SW480 (cell line): ENCODE results near the gene OPRM1.
"Not testable (repeated sequence)": the region's sequence is repeated elsewhere in the genome, so short reads cannot be mapped to it uniquely, and the experiment has no call there.

Experiments
- DNase-seq: peaks from one replicate; pipeline ENCODE4 v3.0.0-alpha.2; 2016; ENCODE audit warnings: low spot score

The OPRM1 gene

DNA sequence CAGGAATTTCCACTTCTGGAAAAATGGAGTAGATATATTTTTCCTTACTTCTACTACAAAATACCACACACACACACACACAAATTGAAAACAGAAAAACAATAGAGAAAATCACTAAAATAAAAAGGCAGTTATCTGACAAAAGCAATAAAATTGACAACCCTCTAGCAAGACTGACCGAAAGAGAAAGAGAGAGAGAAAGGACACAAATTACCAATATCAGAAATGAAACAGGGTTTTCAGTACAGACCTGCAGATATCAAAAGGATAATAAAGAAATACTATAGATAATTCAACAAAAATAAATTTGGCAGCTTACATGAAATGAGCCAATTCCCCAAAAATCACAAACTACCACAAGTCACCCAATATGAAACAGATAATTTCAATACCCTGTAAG lies 104.7 kb downstream of the OPRM1 start:
- no peak for DNase-seq

DNA sequence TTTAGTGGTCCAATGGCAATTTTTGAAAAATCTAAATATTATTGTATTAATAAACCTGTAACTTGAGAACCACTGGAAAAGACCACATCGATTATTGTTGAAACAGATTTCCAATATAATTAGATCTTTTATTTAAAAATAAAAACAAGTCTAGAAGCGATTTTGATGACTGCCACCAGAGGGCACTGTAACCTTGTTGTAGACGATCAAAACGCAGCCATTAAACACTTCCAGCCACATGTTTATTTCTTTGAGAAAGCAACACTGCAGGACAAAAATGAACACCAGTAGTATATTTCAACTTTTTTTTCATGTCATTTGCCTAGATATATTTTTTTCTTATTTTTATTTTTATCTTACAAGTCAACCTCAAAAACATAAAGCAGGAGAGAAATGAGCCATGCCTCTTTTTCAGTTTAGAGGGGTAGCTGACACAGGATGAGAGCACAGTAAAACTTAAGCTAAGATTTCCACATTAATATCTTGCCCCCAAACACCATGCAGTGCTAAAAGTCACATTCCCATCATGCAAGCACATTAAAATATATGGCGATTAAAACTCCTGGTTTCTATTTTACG lies 115.4 kb downstream of the OPRM1 start:
- DNase-seq: peak; percentile 43

GRCh38 chr6:154156135-154156896 lies 117.3 kb downstream of the OPRM1 start:
- peak; percentile 26 for DNase-seq

GRCh38 chr6:154157082-154157481 lies 118.0 kb downstream of the OPRM1 start:
- DNase-seq: no peak

DNA sequence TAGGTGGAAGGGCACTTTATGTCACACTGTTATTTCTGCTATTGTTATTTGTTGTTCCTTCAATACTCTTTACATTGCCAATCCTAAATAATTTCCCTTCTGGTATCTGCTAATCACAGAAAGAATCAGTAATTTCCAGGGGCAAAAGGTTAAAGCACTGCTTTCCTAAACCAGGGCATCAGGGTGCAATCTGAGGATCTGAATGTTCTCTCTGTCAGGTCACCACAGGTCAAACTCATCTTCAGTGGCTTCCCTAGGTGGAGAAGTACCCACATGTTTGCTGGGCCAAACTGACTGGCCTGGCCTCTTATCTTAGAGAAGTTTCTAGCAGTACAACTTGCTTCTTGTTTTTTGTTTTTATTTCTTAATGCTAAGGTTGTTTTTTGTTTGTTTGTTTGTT lies 118.7 kb downstream of the OPRM1 start:
- DNase-seq: no peak

DNA sequence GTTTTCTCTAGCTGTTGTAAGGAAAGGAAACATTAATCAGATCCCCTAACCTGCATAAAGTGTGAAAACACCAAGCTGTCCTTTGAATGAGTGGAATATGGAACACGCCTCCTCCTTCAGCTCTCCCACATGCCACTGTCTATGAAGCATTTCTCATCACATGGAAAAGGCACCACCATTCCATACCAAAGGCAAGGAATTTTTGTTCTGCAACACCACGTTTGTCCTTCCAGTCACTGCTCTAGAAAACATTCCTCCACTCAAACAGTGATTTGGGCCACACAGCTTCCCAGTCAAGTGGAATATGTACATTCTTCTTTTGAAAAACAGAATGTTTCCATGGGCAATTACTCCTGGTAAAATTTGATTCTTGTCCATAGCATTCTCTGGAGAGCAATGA lies 120.1 kb downstream of the OPRM1 start:
- DNase-seq: no peak

GRCh38 chr6:154161689-154162088 lies 122.6 kb downstream of the OPRM1 start:
- DNase-seq: no peak

DNA sequence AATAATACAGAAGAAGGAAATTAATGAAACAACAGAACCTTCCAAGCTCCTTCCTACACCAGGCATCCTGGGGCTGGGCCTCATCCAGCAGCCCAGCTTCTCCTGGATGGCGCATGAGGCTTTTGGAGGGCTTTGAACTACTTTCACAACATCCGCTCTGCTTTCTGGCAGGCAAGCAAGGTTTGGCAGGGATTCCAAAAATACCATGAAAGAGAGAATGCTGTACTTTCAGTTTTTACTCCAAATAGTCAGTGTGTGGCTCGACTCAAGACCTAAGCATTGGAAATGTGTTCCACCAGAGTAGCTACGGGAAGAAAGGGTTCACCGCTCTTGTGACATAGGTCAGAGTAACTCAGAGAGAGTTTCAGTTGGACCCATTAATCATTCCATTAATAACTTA lies 125.4 kb downstream of the OPRM1 start:
- DNase-seq: no peak

GRCh38 chr6:154165478-154165877 lies 126.4 kb downstream of the OPRM1 start:
- DNase-seq: no peak

GRCh38 chr6:154166140-154166539 lies 127.1 kb downstream of the OPRM1 start:
- no peak for DNase-seq

- no peak for DNase-seq
These were observed 128.1 kb downstream of the OPRM1 start for GRCh38 chr6:154167126-154167525.

- DNase-seq: no peak
These were observed 130.3 kb downstream of the OPRM1 start for GRCh38 chr6:154169193-154169847.

DNA sequence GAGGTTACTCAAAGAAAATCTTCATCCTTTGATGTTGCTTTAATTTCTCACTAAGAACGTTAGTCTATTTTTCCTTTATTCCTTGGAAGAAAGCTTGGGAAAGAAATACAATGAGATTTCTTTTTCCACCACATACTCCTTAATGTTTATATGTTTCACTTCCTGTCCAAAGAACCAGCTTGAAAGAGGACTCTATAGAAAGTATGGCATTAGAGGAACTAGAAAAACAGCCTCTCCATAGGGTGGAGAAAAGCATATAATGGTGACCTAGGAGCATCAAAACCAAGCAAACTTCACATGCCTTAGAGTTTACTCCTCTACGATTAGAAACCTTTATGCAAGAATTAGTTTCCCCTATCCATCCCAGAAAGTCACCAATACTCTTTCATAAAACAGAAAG lies 131.1 kb downstream of the OPRM1 start:
- no peak for DNase-seq

GRCh38 chr6:154172393-154172792 lies 133.4 kb downstream of the OPRM1 start:
- not testable (repeated sequence) for DNase-seq

DNA sequence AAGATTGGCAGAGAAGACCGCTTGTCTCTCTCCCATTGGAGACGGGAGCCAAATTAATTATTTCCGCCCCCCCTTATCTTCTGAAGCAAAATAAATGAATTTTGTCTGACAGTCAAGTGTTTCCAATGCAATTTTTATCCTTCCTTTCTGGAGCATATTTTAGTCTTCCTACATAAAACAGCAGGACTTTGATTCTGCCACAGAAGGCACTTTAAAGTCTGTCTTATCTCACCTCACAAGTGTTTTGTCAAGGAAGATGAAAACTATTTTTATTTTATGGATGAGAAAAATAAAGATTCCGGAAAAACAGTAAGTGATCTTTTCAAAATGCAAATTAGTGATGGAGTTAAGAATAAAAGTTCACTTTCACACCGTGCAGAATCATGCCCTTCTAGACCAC lies 140.4 kb downstream of the OPRM1 start:
- DNase-seq: no peak

DNA sequence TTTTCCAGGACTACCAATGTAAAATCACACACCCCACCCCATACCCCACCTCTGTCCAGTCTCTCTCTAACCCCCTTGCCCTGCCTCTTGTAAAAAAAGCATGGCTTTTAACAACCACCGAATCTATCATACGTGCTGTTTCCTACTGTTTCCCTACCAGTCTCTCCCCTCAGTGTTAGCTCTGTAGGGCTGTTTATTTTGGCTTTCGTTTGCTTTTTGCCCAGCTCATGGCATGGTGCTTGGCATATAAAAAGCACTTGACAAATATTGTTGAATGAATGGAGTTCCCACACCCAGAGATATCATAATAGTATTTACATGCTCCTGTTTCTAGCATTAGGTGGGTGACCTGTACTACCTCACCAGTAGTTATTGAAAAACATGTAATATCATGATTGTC lies 148.2 kb downstream of the OPRM1 start:
- DNase-seq: no peak

DNA sequence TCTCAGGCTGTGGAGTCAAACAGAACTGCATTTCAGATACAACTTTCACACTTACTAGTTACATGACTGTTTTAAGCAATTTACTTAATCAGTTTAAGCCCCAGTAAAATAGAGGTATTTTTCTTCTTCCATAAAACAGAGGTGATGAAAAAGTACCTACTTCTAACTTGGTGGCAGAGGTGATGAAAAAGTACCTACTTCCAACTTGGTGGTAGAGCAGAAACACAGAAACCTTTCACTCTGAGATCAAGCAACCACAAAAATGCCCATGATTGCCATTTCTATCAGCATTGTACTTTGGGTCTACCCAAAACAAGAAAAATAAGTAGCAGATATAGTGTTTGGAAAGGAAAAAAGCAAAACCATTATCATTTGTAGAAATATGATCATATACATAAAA lies 148.7 kb downstream of the OPRM1 start:
- no peak for DNase-seq

DNA sequence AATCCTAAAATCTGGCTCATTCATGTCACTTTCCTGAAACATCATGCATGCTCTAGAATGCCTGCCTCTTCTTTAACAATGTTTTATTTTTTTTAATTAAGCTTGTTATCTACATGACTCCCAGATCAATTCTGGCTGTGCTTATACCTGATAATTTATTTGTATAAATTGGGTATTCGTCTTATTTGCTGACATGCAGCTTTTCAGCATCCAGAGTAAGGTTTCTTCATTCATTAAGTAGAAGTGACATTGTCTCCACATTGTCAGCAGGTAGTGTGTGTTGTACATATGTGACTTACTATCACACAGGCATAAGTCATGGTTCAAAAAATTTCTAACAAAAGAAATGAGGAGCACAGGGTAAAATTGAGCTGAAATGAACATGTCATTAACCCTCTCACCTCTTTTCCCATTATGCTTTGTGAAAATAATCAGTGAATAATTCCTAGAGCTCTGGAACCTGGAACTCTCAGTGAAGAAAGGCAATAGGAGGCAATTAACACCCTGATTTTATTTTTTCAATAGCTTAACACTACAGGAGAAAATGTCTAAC lies 157.4 kb downstream of the OPRM1 start:
- DNase-seq: no peak

GRCh38 chr6:154197196-154197860 lies 158.3 kb downstream of the OPRM1 start:
- DNase-seq: no peak

GRCh38 chr6:154201688-154202087 lies 162.6 kb downstream of the OPRM1 start:
- DNase-seq: not testable (repeated sequence)

GRCh38 chr6:154202339-154202738 lies 163.3 kb downstream of the OPRM1 start:
- DNase-seq: no peak

- DNase-seq: no peak
These were observed 163.9 kb downstream of the OPRM1 start for GRCh38 chr6:154202958-154203357.

DNA sequence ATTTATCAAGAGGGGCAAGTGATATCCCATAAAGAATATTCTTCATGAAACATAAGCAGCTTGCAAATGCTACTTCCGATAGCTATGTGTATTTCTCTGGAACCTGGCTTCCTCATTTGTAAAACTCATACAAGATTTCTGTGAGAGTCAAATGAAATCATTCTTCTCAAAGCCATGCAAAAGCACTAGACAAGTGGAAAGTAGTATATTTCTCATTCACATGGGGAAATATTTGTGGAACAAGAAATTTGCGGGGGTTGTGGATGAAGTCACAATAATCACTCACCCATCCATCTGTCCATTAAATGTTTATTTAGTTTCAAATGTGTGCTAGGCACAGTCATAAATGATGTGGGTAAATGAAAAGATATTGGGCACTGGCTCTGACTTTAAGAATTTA lies 167.1 kb downstream of the OPRM1 start:
- no peak for DNase-seq
